ENCODE data around the gene PCDH15. TPM values are rescaled to one million over a fixed set of nuclear protein-coding genes. Genes with fewer than 3 reads are reported as not detected.

Gene PCDH15
- not detected for total RNA-seq

GRCh38 chr10:54800741-54801421 is at the start of gene PCDH15:
Gene PCDH15 (minus strand): TSS chr10:54801231. CDS start chr10:54664262, 136,969 bp downstream.
- Histone ChIP-seq H3K4me3 (no peak within 1 kb of the TSS), H3K27me3 (no peaks in the 10 kb centered on the region), H3K27ac (no peak within 1 kb of the TSS), H3K9me3 (no peaks in the 10 kb centered on the region), H3K4me1 (no peaks in the 10 kb centered on the region), H3K36me3 (no peaks in the 10 kb centered on the region)
- WGBS, 2 donors: 28 to 31% methylated on average over 10 of the region's 10 CpGs
- no peak for DNase-seq
- intact Hi-C loops (cut with DNase I): no loop called here
- TF ChIP-seq CTCF (IDR thresholded peaks at IDR 0.05) (no peak), POLR2A (IDR thresholded peaks at IDR 0.05) (no peak)

GRCh38 chr10:54843932-54844331 is 42.9 kb upstream of the PCDH15 start:
- intact Hi-C loops (cut with DNase I): no loop called here
- Histone ChIP-seq H3K9me3 (no peaks in the 10 kb centered on the region), H3K36me3 (no peaks in the 10 kb centered on the region), H3K27me3 (no peaks in the 10 kb centered on the region), H3K4me1 (no peaks in the 10 kb centered on the region), H3K4me3 (no peak overlapping the region), H3K27ac (no peak overlapping the region)
- TF ChIP-seq CTCF (IDR thresholded peaks at IDR 0.05) (no peak), POLR2A (IDR thresholded peaks at IDR 0.05) (no peak)
- no peak for DNase-seq

- H3K9me3 ChIP-seq: no peaks in the 10 kb centered on the region
- no peaks in the 10 kb centered on the region for H3K36me3 ChIP-seq
- no peak overlapping the region for H3K27ac ChIP-seq
- H3K4me1 ChIP-seq: no peaks in the 10 kb centered on the region
- DNase-seq: no peak
- no peaks in the 10 kb centered on the region for H3K27me3 ChIP-seq
- TF ChIP-seq POLR2A (IDR thresholded peaks at IDR 0.05): no peak
- H3K4me3 ChIP-seq: no peak overlapping the region
- intact Hi-C loops (cut with DNase I): no loop called here
- WGBS, 2 donors: 33 to 39% methylated on average over 5 of the region's 5 CpGs
These were observed 42.1 kb upstream of the PCDH15 start for GRCh38 chr10:54843085-54843646.

GRCh38 chr10:54837479-54837878 is 36.4 kb upstream of the PCDH15 start:
- WGBS, 2 donors: 74 to 75% methylated on average over 5 of the region's 5 CpGs
- no peaks in the 10 kb centered on the region for H3K36me3 ChIP-seq
- H3K4me1 ChIP-seq: no peaks in the 10 kb centered on the region
- no peak overlapping the region for H3K4me3 ChIP-seq
- no peaks in the 10 kb centered on the region for H3K27me3 ChIP-seq
- H3K9me3 ChIP-seq: no peaks in the 10 kb centered on the region
- no peak overlapping the region for H3K27ac ChIP-seq
- TF ChIP-seq CTCF (IDR thresholded peaks at IDR 0.05): no peak
- TF ChIP-seq POLR2A (IDR thresholded peaks at IDR 0.05): no peak
- no peak for DNase-seq
- intact Hi-C loops (cut with DNase I): no loop called here

- WGBS, 2 donors: 41 to 55% methylated on average over 2 of the region's 2 CpGs
- TF ChIP-seq CTCF (IDR thresholded peaks at IDR 0.05): no peak
- no peak for TF ChIP-seq POLR2A (IDR thresholded peaks at IDR 0.05)
These were observed 32.0 kb upstream of the PCDH15 start for GRCh38 chr10:54833029-54833428.

More at GRCh38 chr10:54833029-54833428, 32.0 kb upstream of the PCDH15 start:
- Histone ChIP-seq H3K9me3 (no peaks in the 10 kb centered on the region), H3K4me1 (no peaks in the 10 kb centered on the region), H3K4me3 (no peak overlapping the region), H3K27me3 (no peaks in the 10 kb centered on the region), H3K27ac (no peak overlapping the region), H3K36me3 (no peaks in the 10 kb centered on the region)
- DNase-seq: no peak
- intact Hi-C loops (cut with DNase I): no loop called here

Data from esophagus squamous epithelium (tissue), 5 donors.